GM18508 (cell line): ENCODE results near the gene THRB.

Experiments
- ATAC-seq: cut with Tn5 transposase; IDR thresholded peaks from one replicate; pipeline ENCODE4 v1.9.1; 2021; ENCODE audit warnings: moderate number of reproducible peaks; ENCODE audit not compliant: insufficient read depth, unreplicated experiment

The THRB gene

DNA sequence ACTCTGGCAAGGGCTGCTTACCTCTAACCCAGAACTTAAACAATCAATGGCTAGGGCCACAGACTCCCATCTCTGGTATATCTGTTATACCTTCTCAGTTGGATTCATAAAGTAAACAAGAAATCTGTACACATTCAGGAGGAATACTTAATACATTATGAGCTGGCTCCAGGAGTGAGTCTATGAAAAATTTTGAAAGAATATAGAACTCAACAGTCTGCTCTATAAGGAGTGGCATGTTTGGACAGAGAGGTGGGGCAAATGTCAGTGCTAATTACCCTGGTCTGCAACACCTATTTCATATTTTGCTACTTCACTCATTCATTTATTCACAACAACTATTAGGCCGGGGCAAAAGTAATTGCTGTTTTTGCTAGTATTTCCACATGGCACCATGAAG lies 245.1 kb downstream of the THRB start:
- no peak for ATAC-seq

DNA sequence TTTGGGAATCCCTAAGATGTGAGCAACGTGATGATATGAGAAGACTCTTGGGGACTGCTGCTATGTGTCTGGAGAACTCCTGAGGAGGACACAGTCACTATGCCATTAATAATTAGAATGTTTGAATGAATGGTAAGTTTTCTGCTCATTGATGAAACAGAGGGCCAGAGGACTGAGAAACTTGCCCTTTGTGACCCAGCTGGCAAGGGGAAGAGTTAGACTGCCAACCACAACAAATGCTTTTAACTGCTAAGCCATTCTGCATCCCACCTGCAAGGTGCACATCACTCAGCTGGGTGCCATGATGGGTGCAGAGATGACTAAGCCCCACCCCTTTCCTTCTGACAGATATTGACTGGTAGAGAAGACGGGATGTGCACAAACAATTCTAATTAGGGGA lies 249.6 kb downstream of the THRB start:
- no peak for ATAC-seq

DNA sequence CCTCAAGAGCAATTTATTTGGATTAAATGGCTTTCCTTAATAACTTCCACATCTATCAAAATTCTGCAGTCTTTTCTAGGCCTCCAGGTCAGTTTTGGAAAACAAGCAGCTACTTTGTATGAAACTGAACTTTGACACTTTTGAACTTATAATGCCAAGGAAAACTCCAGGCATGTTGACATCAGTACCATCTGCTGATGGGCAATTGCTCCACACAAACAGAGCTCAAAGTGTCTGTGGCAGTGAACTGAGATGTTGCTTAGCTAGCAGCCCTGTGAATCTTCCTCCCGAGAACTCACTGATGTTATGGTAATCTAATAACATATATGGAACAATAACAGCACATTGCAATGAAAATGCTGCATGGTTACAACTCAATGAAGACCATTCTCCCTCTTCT lies 250.2 kb downstream of the THRB start:
- no peak for ATAC-seq

DNA sequence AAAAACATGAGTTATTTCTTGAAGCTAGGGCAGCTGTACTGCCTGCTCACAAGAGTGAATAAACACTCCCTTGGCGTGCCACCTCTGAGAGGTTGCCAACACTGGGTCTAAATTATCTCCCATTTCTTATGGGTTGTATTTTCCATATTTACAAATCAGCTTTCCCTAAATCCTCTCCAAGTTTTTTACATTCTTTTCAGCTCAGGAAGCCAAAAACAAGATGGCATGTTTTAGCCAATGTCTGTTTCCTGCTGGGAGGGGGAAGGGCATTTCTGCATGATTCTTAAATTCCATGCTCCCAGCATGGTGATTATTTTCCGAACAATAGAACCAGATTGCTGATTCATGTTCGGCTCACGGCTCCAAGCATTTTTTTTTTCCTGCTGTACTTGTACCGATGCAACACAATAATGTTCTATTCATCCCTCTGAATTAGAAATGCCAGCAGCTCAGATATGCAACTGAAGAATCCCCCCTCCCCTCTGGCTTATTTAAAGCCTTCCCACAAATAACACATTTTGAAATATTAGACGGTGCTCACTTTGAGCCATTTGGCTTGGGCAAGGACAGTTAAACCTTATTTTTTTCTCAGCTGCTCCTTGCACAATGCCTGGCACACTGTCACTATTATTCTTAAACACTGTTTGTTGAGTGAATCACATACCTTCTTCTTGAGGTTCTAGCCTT lies 252.5 kb downstream of the THRB start:
- ATAC-seq, result no peak

DNA sequence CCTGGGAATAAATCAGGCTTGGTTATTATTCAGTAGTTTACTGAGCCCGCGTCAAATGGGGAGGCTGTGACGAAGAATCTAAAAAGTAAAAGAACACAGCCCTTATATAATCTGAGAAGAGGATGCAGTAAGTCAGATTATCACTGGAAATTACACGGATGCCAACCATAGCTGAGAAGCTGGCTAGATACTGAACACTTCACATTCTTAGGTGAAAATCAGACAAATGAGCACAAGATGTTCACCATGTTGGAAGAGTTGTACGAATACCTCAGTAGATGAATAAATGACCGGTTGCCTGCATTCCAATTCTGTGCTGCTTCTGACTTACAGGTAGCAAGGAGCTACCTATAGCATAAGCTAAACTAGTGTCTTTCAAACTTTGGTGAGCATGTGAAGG lies 254.3 kb downstream of the THRB start:
- ATAC-seq, result no peak

DNA sequence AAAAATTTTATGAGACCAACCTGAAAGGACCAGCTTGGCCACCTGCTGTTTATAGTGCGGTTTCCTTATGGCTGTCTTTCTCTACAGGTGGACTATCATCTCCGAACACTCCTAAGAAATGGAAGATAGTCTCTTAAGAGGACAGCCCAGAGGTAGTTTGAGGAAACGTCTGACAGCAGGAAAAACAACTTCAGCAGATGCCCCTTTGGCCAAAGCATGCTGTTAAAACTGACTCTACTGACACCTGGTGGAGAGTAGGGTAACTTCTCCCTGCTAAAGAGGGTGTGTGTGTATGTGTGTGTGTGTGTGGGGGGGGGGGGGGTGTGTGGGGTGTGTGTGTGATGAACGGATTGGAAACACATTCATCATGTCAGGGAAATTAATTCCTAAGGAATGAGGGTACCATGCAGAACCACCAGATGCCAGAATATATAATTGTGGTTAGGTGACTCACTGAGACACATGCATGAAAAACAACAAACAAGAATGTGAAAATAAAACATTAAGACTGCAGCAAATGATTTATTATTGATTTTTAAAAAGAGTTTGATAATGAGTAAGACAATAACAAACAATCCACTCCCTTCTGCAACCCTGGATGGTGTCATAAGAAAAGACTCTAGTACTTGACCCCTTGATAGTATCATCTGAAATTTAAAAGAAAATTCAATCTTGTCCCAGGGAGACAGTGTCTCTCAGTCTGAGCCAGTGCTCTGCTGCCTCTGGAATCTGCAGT lies 256.5 kb downstream of the THRB start:
- peak; percentile 85 for ATAC-seq

DNA sequence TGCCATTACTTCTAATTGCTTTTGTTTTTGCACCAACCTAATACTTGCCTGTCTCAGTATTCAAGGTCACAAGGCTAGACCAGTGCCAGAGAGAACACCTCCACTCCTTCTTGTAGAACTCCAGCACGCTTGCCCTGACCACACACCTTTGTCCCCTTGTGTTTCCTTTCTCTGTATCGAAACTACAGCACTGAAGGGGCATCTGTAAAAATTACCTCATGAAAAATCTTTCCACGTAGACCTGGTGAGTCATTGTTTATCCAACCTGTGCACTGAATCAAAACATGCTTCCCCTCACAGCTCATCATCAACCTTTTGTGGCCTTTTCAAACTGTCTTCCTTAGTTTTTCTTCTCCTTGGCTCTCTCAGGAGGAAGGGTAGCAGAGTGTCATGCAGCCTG lies 259.5 kb downstream of the THRB start:
- no peak for ATAC-seq

DNA sequence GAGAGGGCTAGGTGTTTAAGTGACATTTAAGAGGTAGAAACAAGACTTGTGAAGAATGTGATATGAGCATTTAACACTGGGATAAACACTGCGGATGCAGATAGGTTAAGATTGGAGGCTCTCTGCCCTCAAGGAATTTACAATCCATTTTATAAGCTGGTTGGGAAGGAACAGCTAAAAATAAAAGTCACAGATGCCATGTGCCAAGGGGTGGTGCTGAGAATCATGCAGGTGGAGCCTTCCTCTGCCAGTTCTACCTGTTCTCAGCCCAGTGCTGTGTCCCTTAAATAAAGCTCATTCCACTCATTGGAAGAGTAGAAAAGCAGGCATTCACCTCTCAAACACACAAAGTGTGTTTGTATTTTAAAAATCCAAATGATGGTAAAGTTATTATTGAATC lies 261.9 kb downstream of the THRB start:
- ATAC-seq, result no peak

DNA sequence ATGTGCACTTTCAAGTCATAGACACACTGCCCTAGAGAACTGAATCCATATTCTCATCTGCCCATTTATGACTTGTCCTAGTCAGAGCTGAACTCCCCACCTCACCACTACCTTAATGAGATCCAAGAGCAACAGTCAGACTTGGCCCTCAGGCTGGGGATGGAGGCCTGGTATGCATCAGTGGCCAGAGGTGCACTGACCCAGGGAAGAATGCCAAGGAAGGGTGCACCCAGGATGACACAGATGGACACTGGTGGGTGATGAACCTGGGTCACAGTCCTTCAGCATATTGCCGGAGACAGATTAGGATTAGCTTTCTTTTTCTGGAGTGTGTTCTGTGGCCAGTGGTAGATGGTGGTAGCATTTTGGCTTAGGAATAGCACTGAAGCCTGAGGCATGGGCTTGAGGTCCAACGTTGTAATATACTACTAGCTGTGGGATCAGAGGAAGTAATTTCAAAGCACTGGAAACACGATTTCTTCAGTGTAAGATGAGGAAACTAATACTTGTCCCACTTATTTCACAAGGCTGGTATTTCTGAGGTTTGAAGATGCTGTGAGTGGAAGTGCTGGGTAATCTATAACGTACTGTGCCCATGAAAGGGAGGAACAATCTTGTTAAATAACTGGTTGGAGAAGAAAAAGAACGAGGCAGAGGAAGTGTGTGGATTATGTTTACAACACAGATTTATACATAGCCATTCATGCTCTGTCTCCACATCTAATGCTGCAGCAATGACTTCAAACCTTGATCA lies 265.0 kb downstream of the THRB start:
- ATAC-seq, result no peak

DNA sequence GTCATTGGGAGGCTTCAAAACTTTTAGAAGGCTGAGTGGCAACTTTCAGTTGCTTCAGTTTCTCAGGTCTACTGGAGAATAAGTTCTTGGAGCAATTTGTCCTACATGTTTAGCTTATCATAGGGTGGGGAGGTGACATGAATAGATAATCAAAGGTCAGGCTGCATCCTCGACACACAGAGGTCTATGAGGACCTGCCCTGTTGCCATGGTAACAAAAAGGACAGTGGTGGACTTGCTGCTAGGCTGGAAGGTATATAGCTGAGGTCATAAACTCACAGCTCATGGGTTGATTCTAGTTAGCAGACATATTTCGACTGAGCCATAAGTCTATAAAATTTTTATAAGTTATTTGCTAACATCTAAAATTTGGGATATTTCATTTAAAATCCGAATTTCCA lies 267.0 kb downstream of the THRB start:
- no peak for ATAC-seq

DNA sequence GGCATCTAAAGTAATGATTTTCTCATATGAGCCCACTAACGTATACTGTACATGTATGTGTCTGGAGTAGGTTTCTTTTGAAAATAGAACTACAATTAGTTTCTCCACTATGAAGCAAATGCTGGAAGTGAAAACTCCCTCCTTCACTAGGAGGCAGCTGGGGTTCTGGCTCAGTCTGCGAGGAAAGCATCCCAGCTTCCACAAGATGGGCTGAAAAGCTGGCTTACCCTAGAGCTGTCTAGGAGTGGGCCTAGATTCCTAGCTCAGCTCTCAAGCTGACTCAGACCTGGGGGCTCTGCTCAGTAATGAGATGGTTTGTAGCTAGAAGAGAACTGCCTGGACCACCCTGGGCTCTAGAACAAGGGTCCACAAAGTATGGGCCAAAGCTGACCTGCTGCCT lies 268.3 kb downstream of the THRB start:
- ATAC-seq, result no peak

DNA sequence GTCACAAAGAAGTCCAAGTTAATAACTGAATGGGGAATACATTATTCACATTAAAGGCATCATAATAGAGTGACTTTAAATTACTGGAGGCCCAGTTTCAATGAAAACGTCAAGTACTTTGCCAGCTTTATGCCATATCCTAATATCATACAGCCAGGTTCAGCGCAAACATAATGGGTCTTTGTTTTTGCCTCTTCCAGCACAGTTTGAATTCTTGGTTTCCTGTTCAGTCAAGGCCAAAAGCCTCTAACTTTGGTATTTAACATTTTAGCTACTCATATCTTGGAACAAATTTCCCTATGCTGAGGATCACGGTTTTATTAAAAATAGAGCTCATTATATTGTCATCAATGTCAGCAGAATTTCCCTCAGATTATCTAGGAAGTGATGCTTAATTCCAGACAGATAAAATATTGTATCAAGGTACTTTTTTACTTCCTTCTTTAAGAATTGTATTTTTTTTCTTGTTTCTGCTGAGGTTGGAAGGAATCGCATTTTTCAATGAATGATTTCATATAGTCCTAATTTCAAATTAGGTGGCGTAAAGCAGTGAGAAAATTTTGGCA lies 269.2 kb downstream of the THRB start:
- ATAC-seq, result no peak

DNA sequence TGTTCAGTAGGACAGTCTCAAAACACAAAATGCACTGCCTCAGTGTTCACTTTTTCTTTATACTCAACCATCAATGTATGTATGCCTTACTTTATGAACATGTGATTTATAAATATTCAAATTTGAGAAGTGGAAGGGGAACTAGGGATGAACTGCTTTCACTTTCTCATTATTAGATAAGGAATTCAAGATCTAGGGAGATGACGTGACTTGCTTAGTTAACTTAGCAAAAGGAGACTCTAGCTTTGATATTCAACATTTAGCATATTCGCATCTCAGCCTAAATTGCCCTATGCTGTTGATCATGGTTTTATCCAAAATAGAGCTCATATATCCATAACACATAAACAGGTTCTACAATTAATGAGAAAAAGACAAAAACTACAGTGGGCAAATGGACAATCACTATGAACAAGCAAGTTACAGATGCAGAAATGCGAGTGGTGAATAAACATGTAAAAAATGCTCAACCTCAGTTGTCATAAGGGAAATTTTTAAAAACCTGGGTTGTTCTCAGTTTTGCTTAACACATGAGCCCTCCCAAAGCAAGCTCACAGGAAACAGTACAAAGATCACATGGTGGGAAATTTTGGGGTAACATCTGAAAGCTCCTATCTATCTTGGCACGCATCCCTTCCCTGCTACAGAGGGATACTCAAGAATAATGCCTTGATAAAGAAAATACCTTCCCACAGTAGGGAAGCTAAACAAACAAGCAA lies 269.8 kb downstream of the THRB start:
- no peak for ATAC-seq

DNA sequence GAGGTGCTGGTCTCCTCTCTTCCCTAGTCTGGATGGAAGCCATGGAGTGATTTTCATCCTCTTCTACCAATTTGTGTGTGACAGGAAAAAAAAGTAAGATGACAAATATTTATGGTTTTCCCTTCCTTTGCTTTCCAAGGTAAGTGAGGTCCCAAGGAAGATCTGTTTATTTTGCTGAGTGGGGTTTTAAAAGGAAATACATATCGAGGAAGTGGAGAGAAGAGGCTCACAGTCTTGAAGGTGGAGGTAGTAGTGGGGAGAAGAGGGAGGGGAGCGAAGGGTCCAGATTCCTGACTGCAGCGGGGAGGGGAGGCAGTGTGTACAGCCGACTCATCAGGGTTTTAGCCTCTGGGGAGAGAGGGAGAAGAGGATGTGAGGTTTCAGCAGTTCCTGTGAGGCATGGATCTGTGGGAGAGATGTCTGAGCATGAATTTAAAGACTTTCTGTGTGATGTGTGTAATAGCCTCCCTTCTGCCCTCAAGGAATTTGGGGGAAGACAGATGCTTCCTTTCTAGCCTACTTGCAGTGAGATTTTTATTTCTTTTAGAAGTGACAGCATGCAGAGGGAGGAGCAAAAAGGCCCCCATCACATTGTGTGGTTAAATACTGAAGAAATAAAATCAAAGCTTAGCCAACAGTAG lies 272.4 kb downstream of the THRB start:
- ATAC-seq, result no peak

DNA sequence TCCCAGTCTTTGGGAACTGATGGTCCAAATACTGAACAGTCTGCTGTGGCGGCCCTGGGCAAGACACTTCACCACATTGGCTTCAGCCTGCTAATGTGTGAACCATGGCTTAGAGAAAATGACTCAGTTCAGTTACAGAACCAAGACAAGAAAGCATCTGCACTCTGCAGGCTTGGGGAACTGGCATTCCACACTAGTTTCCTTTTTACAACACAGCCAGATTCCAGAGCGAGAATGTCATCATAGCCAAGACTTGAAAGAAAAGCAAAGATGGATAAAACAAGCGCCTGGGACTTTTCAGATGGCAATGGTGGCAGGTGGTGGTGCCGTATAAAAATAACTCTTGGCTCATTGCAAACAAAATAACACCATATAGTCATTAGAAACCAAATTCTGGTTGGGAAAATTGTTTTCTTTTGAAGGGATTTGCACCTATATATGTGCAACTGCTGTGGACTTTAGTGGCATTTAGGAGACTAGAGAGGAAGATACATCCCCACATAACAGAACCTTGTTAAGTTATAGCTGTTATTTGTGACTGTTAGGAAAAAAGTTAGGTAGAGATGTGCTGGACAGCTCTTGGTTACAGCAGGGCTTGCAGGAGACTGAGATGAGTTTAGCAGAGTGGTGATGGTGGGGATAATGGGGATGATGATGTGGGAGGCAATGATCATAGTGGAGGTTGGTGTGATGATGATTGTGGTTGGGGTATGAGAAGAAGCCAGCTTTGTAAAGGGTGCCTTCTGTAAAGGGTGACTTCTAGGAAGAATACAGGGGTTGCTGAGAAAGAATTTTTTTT lies 273.6 kb downstream of the THRB start:
- no peak for ATAC-seq

DNA sequence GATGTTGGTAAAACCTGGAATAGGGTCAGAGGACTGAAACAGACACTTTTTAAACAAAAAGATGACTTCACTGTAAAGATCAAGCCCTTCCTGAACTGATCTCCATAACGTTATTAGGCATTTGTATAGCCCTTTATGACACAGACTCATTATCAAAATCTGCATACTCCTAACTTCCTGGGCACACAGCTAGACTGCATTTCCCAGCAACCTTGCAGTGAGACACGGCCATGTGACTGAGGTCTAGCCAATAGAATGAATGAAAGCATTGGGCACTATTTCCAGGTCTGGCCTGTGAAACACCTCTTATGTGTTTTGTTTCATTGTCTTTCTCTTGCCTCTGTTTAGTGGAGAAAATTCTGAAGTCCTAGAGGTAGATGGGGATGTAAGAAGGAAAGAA lies 279.1 kb downstream of the THRB start:
- no peak for ATAC-seq

DNA sequence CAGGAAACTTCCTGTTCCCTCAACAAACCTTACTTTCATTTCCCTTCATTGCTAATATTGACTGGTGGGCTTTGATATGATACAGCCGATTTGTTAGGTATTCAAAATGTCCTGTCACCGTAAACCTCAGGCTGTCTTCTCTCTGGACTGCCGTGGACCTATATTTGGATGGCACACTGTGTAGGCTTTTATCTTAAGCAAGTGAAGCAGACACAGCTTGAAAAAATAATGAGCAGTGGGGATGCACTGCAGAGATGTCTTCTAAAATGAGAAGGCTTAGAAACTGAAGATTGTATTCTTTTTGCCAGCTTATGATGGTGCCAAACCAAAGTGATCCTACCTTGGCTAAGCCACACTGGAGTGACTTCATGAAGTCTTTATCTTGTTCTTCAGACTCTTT lies 283.3 kb downstream of the THRB start:
- ATAC-seq, result no peak

DNA sequence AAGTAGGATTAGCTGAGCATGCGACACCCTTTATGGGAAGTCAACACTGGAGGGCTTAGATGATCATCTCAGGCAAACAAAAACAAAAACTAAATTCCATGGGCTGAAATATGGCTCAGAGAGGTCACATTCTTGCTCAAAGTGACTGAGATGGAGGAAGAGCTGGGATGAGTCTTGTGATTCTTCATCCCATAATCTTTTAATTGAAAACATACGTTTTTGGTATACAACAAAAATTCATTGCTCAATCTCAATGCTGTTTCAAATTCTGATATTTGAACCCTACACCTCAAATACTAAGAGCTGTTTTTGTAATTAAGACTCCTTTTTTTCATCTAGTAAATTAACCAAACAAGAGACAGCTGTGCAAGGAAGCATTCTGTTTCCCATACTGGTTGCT lies 292.6 kb downstream of the THRB start:
- no peak for ATAC-seq

DNA sequence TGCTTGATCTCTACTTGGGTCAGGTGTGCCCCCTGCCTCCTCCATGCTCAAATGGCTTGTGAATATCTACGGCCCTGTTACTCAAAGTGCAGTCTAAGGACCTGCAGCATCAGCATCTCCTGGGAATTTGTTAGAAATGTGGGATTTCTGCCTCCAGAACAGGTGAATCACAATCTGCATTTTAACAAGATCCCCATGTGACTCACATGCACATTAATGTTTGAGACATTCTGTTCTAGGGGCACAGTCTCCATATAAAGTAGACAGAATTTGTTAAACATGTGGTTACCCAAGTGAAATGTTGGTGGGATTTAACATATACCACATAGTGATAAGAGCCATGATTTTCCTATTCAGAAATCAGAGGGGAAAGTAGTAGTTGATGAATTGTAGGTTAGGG lies 293.3 kb downstream of the THRB start:
- ATAC-seq, result no peak
